NCI-H2227 (cell line): ENCODE results near the gene RASGEF1C.

Experiments
- DNase-seq: peaks from one replicate; lab custom pipeline; 2025; ENCODE audit not compliant: unreplicated experiment; lab: John Stamatoyannopoulos, UW

RASGEF1C gene

DNA sequence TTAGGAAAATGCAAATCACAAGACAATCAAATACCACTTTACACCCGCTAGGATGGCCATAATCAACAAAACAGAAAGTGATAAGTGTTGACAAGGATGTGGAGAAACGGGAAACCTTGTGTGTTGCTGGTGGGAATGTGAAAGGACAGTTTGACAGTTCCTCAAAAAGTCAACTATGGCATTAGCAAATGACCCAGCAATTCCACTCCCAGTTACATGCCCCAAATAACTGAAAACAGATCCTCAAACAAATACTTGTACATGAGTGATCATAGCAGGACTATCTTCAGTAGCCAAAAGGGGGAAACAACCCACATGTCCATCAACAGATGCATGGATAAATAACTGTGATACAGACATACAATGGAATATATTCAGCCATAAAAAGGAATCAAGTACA is 21.2 kb downstream of the RASGEF1C start:
- no peak for DNase-seq

DNA sequence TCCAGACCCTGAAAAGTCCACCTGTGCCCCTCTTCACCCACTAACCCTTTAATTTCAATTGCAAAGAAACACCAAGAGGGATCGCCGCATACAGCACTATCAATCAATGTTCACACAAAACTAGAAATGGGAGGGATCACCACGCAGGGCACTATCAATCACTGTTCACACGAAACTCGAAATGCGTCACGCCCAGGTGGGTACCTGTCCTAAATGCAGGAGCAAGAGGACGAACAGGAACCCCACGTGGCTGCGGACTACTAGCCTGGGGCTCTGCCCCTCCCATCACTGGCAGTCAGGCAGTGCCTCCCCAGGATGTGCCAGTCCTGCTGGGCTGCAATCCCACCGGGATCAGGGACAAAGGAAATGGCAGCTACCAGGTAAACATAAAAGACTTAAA is 28.2 kb downstream of the RASGEF1C start:
- DNase-seq = no peak

DNA sequence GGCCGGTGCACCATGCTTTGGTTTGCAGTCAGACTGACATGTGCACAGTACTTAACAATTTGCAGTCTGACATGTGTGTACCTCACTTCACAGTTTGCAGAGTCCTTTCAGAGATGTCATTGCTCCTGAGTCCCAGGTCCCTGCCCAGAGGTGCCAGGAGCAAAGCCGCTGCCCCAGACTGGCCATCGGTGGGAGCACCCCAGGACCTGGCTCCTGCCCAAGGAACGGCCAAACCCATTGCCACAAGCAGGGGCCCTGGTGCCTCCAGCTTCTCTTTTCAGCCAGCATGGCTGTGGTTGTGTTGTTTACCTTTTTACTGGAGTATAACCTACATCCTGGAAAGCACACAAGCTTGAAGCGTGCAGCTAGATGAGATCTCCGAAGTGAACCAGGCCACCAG is 28.6 kb downstream of the RASGEF1C start:
- no peak for DNase-seq

DNA sequence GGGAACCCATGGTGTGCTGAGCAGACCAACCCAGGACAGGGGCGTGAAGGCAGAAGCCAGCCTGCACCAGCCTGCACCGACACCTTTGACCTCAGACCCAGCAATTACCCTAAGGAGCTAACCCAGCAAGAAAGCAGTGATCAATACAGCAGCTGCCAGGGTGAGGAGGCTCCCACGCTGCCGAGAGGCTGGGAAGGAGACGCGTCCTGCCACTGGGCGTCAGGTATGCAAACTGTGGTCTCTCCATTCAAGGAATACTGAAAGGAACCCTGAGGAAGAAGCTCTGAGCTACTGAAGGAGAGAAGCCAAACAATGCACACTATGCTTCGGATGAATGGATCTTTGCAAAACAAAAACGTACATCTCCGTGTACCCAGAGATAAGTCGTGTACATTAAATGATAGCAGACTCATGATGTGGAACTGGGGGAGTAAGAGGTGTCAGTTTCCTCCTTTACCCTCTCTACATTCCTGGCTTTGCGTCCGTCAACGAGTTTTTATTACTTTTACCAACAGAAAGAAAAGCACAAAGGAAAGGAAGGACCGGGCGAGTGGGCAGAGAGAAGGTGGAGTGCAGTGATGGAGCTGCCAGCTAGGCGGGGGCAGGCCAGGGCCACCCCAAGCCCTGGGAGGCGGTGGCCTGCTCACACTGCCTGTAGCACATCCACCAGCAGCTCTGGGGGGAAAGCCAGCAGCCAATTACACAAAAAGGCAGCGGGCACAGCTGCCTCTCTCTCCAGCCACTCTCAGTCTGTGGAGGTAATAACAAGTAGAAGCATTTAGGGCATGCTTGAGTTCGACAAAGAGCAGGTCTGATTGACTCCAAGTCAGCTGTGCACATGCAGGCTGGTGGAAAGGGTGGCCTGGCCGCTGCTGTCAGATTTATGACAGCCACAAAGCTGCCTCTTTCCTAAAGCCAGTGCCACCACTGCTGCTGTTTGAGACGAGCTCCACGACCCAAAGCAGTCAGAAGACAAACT is 29.3 kb downstream of the RASGEF1C start:
- no peak for DNase-seq

DNA sequence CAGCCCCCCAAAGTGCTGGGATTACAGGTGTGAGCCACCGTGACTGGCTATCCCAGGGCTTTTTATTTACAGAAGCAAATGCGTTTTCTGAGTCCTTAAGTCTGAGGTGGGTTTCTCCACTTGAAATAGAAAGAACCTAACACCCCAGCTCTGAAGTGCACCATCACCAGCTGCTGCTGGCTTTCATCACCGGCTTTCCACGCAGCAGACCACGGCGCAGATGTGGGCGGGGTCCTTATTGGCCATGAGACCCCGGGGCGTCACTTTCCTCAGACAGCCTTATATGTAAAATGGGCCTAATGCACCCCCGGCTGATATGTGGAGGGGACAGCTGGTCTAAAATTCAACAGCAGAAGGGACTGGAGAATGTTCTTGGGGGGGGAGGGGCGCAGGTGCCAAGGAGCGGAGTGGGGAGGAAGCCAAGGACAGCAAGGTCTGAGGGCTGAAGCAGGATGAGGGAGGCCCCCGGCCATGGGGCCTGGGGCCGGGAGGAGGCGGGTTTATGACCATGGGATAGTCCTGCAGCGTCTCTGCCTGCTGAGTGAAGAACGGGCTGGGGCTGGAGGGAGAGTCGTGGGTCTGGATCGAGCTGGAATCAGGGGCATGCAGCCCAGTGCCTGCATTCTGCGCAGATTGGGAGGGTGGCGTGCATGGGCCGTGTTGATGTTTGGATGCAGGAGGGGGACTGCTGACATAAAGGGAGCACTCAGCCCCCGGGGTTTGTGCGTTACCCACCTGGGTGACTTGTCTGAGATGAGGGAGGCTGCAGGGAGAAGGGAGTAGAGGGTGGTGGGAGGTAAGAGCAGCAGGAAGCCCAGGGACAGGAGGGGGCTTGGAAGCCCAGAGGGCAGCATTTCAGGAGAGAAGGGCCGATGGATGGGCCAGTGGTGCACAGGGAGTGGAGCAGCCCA is 30.2 kb downstream of the RASGEF1C start:
- DNase-seq = no peak

DNA sequence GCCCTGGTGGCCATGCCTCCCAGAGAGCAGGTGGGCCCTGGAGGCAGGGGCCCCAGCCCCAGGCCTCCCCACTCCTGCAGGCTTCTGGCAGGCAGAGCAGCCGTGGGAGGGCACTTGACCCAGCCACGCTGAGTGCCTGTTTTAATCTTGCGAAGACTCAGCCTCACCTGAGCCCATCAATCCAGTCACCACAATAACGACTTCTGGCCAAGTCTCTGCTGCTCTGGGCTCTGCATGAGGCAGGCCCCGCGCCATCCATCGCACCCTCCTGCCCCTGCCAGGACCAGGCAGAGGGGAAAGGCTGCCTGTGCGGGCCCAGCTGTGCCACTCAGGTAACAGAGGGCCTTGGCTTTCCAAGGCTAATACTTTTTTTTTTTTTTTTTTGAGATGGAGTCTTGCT is 32.8 kb downstream of the RASGEF1C start:
- no peak for DNase-seq

DNA sequence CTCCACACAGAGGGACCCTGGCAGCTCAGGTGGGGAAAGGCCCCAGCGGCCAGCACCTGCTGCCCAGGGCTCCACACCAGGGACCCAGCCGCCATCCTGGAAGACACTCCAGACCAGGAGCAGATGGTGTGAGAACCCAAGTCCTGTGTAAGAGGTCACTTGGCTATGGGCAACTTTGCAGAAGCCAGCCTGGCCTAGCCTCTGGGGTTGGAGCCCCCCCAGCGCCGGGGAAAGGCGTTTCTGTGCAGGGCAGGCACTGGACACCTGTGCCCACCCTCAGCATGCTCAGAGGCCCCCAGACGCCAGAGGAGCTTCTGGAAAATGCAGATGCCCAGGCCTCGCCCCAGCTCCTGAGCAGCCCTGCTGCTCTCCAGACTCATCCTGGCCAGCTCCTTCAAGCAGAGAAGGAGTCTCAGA is 34.0 kb downstream of the RASGEF1C start:
- no peak for DNase-seq

DNA sequence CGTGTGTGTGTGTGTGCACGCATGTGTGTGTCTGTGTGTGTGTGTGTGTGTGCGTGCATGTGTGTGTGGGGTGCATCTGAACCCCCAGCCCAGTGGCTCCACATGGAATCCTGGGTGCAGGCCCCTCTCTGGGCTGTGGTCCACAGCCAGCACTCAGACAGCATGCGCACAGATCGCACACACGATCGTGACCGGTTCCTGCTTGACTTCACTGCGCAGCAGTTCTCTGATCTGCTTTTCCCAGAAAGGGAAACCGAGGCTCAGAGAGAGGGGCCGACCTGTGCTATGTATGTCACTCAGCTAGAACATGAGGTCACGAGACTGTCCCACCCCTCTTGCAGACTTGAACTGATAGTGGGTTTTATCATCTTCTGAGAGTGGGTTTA is 34.4 kb downstream of the RASGEF1C start:
- DNase-seq = no peak

DNA sequence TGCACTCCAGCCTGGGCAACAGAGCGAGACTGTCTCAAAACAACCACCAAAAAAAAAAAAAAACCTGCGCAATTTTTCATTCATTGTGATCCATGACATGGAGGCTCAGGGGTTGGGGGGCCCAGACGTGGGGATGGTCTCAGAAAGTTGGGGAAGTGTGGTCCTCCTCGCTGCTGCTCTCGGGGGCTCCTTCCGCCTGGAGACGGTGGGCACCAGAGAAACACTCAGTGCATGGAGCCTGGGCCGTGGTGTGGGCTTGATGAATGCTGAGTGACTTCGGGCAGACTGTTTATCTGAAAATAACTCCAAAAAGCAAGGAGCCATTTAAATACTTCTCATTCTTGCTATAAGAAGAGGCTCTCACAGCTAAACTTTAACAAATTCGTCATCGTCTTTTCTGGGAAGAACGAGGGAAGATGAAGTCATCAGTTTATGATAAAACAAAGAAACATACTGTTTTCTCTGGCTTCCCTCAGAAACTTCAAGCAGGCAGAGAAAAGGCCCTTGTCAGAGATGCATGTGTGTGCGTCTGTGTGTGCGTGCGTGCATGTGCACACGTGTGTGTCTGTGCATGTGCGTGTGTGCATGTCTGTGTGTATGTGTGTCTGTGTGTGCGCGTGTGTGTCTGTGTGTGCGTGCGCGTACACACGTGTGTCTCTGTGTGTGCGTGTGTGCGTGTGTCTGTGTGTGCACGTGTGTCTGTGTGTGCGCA is 35.0 kb downstream of the RASGEF1C start:
- no peak for DNase-seq

DNA sequence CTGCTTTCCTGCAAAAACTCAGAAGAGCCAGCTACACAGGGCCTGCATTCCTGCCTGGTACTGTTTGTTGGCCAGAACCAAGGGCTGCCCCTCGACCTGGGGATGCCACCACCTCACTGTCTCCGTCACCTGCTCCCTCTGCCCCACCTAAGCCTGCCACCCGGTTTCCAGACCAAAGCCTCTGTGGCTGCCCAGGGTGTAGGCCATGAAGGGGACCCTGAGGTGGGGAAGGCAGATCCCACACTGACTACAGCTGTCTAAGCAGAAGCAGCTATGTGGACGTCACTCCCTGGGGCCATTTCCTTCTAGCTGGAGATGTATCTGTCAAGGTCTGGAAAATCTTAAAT is 35.8 kb downstream of the RASGEF1C start:
- no peak for DNase-seq

DNA sequence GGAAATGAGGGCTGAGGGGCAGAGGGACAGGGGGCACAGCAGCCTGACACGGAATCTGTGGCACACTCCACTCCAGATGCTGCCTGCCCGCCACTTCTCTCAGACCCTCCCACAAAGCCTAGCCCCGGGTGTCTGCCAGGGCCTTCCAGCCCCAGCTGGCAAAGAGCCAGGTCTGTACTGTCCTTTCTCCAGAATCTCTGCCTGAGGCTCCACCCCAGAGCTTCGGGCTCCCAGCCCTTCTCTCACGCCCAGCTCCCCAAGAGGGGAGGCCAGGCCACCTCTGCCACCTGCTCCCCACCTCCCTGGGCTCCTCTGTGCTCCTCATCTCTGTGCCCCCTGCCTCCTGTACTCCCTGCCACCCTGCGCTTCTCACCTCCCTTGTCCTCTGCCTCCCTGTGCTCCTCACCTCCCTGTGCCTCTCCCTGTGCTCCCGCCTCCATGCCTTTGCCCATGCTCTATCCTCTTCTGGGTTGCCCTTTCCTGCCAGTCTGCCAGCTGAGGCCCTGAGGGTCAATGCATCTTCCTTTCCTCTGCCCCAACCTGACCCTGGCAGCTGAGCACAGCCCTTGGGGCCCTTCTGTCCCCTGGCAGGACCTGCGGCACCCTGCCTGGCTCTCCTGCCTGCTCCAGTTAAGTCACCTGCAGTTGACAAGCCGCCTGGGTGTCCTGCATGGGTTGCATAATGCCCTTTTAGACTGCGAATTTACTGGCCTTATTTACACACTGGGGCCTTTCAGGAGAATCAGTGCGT is 36.4 kb downstream of the RASGEF1C start:
- DNase-seq = peak; percentile 36

DNA sequence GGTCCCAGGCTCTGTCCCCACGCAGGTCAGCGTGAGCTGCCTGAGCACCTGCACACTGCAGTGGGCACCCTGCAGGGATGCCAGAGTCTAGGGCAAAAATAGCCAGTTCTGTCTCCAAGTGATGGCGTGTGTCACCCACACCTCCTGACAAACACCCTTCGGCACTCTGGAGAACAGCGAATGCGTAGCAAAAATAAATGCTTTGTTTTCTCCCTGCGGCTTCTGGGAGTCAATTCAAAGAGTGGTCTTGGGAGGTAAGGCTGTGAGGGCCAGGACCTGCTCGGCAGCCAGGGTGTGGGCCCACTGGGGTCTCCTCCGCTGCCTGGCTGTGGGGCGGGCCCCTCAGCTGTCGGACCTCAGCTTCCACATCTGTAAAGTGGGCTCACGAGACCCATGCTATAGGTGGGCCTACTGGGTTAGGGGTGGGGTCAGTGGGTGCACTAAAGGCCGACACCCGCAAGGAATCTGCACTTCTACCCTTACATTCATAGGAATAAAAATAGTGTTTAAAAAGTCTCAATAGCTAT is 37.4 kb downstream of the RASGEF1C start:
- DNase-seq = no peak

DNA sequence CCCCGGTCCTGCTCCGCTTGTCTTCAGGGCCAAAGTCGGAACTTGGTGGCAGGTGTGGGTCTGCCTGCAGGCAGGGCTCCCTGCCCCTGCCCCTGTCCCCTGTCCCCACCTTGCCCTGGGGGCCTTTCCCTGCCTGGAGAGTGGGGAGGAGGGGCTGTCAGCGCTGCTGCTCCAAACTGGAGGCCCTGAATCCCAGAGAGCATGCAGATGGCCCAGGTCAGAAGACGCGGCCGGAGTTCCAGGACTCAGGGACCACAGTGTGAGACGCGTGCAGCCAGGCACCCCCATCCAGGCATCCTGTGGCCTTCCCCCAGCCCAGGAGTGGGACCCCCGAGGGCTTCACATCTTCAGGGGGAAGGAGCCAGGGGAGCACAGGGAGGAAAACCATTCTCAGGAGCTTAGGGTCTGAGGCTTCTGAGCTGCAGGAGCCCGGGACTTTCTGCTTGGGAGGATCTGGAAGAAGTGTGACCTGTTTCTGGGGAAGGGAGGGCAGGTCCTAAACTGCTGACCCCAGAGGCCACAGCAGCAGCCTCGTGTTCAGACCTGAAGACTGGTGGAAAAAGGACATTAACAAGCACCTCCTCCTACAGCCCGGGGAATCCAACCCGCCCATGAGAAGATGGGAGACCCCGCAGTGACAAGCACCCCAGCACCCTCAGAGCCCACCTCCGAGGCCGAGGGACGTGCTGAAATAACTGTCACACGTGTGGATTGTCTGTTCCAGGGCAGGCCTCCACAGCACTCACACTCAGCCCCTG is 38.0 kb downstream of the RASGEF1C start:
- DNase-seq = no peak

DNA sequence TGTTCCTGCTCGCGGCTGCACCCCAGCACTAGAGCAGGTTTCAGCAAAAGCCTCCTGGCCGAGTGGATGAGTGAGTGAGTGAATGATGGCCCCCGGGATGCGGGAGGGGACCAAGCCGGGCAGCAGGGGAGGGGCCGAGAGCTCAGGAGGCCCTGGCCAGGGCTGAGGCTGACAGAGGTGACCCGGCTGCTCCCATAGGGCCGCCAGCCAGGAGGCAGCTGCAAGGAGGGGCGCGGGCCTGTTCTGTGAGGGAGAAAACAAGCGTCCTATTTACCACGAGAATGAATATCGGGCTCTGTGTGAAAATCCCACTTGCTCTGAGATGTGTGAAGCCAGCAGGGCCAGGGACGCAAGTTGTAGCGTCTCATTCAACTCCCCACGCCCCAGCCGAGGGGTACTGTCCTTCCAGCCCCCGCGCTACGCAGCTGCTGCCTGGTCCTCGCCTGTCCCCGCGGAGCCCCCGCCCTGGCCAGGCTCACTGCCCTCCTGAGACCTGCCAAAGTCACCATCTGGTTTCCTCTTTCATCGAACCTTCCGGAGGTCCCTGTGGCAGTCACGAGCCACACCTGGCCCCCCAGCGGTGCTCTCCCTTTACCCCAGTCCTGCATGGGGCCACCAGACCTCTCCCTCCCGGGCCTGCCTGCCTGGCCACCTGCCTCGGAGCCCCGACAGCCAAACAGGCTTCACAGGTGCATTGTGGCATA is 38.8 kb downstream of the RASGEF1C start:
- DNase-seq = no peak

DNA sequence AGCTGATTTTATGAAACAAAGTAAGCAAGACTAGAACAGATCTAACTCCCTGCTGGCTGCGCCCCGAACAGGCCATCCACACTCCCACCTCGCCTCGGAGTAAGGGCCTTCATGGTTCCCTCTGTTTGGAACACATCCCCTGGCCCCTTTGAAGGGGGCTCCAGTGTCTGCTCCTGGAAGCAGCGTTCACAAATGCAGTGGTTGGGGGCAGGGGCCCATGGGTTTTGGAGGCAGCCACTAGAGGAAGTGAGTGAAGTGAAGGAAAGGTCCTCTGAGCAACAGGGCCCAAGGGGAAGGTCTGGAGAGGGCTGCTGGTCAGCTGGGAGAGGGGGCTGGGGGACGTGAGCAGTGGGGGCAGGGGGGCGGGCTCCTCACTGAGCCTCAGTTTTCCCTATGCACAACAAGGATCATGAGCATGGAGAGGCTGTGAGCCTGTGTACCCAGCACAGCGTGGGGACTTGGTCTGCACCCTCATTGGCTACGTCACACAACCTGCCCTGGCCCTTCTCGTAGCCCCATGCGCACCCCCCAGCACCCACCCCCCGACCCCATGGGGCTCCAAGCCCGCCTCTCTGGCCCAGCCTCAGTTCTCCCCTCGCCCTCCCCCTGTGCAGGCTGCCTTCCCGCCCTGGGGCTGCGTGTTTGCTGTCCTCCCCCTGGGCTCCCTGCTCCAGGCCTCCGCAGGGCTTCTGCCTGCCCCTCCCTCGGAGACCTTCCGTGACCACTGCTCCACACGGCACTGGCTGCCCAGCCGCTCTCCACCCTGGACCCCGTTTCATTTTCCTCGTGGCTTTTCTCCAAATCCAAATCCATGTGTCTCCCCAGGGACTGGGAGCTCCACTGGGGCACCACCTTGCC is 39.5 kb downstream of the RASGEF1C start:
- no peak for DNase-seq

DNA sequence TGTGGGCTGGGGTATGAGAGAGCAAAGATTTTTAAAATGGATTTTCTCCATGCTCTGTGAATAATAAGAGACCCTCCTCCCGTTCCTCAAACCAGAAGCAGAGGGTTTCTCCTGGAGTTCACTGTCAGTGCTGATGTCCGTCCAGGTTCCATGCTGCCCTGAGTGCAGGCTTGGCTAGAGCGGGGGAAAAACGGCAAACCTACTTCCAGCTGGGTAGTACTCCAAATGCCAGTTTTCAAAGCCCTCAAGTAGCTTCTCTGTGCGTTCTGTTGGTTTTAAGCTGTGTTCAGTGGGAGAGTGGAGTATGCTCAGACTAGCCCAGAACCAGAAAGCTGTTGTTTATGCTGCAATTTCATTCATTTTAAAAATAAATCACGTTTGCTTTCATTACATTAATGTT is 40.3 kb downstream of the RASGEF1C start:
- DNase-seq = no peak

DNA sequence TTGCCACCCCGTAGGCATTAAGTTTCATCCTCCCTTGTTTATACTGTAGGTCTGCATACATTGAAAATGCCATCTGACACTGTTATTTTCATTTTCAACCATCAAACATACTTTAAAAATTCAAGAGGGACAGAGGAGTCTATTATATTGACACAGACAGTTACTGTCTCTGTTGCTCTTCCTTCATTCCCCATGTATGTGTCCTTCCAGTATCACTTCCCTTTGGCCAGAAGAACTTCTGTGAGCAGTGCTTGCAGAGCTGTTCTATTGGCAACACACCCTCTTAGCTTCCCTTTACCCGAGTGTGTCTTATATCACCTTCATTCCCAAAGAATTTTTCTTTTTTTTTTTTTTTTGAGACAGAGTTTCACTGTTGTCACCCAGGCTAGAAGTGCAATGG is 42.8 kb downstream of the RASGEF1C start:
- no peak for DNase-seq

DNA sequence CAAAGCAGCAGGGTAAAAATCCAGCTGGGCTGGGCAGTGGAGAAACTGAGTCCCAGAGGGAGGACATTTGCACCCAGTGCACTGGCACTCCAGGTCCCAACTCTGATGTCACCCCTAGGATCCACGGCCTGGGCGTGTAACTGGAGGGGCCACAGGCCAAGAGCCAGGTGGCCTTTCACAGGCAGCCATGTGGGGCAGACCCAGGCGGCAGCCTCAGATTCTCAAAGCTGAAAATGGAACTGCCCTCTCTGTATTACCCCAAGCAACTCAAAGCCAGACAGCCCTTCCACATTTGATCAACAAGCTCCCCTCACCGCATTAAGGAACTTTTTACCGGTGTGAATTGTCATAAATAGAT is 46.7 kb downstream of the RASGEF1C start:
- DNase-seq = no peak
